Endometrium (tissue), 2 donors: ENCODE measurements around the gene ASMTL.
"Not testable (repeated sequence)": the region's sequence is repeated elsewhere in the genome, so short reads cannot be mapped to it uniquely, and the experiment has no call there.

Experiments
- FAIRE-seq: peaks from 2 replicates; lab custom pipeline; 2012; peaks lifted over from hg19 to GRCh38; lab: Jason Lieb, UNC
- donor health status: control.
- donor health status: control.

ASMTL gene, protein sequence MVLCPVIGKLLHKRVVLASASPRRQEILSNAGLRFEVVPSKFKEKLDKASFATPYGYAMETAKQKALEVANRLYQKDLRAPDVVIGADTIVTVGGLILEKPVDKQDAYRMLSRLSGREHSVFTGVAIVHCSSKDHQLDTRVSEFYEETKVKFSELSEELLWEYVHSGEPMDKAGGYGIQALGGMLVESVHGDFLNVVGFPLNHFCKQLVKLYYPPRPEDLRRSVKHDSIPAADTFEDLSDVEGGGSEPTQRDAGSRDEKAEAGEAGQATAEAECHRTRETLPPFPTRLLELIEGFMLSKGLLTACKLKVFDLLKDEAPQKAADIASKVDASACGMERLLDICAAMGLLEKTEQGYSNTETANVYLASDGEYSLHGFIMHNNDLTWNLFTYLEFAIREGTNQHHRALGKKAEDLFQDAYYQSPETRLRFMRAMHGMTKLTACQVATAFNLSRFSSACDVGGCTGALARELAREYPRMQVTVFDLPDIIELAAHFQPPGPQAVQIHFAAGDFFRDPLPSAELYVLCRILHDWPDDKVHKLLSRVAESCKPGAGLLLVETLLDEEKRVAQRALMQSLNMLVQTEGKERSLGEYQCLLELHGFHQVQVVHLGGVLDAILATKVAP

DNA sequence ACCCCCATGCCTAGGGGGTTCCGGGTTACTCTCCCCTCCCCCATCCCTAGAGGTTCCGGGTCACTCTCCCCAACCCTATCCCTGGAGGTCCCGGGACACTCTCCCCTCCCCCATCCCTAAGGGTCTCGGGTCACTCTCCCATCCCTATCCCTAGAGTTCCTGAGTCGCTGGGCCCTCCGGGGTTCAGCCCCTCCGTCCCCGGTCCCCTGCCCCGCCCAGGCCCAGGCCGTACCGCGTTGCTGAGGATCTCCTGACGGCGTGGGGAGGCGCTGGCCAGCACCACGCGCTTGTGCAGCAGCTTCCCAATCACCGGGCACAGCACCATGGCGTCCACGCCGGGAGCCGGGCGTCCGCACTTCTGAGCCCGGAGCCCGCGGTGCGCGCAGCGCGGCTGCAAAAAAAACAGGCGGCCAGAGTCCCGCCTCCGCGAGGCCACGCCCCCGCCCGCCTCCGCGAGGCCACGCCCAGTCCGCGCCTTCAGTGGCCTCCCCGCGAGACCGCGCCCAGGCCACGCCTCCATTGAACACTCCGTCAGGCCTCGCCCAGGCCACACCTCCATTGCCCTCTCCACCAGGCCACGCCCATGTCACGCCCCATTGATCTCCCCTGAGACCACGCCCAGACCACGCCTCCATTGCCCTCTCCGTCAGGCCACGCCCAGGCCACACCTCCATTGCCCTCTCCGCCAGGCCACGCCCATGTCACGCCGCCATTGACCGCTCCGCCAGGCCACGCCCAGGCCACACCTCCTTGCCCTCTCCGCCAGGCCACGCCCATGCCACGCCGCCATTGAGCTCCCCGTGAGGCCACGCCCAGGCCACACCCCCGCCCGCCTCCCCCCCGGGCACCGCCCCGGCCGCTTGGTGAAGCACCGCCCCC, at the start of gene ASMTL:
ASMTL (minus strand) TSS at position 394 of the 879 bp plus-strand sequence; CDS start at position 325, 69 bp downstream.
- FAIRE-seq: peak; percentile 72

- no peak for FAIRE-seq
Observed at GRCh38 chrX:1502241-1502640, 49.5 kb upstream of the ASMTL start.

DNA sequence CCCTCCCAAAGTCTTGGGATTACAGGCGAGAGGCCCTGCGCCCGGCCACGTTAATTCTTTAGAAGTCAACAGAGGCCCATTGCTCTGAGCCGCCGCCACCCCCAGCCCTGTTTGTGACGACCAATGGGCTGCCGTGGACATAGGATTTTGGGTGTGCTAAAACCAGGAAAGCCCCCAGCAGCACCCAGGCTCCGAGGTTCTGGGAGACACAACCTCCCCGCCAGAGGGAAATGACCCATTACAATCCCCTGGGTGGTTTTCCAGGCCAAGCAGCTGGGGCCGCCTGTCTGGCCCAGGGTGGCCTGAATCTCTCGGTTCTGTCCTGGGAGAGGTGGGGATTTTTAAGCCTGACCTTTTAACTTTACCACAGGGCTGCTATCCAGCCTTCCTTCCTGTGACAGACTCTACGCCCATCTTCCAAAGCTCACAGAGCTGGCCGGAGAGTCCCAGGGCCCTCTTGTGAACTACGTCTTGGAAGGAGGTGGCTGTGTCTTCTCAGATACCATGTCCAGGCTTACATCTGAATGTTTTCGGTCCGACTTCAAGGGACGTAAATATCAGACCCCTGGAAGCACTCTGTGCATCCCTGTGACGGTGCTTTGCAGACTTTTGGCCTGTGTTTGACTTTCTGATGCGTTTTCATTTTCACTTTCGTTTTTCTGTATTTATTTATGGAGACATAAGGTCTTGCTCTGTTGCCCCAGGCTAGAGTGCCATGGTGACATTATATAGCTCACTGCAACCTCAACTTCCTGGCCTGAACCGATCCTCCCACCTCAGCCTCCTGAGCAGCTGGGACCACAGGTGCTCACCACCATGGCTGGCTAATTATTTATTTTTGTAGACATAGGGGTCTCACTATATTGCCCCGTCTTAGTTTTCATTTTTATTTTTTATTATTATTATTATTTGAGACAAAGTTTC, 48.3 kb upstream of the ASMTL start:
- no peak for FAIRE-seq

DNA sequence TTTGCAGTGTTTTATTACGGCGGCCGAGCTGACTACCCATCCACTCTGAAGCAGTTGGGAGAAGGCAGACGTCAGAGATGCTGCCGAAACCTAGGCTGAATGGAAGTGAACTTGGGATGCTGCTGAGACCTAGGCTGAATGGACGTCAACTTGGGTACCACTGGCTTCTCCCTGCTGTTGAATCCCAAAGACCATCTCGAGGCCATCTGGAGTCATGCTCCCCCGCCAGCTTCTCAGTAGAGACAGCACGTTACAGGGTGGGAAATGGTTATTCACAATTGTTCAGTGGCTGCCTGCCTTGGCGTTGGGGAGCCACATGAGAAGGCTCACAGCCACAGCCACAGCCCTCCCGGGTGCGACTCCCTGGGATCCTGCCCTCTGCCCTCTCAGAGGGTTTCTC, 43.4 kb upstream of the ASMTL start:
- FAIRE-seq: no peak

- no peak for FAIRE-seq
Observed at GRCh38 chrX:1493877-1494510, 41.3 kb upstream of the ASMTL start.

DNA sequence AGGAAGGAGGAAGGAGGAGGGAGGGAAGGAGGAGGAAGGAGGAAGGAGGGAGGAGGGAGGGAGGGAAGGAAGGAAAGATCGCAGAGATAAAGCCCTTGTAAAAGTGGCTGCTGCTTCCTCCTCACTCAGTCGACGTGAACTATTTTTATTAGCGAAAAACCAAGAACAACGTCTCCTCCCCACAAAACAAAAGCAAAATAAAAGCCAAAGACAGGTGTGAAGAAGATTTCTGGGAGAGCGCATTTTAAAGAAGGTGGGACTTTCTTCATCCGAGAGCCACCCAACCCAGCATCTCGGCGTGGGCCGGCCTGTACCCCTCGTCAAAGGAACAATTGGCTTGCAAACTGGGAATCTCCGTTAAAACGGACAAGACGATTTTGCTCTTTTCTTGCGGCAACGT, 40.7 kb upstream of the ASMTL start:
- no peak for FAIRE-seq

DNA sequence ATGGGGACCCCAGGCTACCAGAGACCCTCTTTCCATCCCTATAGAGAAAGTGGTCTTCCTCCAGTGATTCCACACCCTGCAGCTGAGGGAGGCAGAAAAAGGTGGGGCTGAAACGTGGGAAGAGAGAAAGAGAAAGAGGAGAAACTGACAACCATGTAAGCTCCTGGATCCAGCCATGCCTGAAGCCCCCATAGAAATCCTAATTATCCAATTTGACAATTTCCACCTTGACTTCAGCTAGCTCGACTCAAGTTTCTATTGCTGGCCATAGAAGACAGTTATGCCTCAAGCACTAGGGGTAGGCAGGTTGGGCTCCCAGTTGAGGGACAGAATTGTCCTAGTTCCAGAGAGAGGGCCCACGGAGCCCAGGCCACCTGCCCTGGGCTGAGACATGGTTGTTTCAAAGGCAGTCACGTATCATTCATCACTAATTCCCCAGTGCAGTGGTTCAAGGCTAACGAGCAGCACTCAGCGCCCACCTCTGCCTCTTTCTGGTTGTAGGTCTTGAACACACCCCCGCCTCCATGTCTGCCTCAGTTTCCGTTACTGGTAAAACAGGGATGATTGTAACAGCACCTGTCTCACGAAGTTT, 39.8 kb upstream of the ASMTL start:
- no peak for FAIRE-seq

DNA sequence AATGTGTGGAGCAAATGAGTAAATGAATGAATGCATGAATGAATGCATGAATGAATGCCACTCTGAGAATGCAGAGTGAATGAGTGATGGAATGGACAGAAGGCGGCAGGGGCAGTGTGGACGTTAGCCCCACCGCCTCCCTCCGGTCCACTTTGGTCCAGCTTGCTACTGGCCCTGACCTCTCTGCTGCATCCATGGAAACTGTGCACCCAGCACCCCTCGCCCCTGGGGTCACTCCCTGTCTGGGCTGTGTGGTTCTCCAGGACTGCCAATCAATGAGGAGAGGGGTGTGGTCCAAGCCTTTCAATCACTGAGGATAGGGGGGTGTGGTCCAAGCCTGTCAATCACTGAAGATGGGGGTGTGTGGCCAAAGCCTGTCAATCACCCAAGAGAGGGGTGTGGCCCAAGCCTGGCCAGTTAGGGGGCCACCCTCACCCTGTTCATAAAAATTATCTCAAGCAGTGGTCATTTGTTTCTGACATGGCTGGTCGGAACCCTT, 39.2 kb upstream of the ASMTL start:
- no peak for FAIRE-seq

GRCh38 chrX:1491248-1491647, 38.5 kb upstream of the ASMTL start:
- FAIRE-seq: not testable (repeated sequence)

GRCh38 chrX:1490723-1491122, 38.0 kb upstream of the ASMTL start:
- not testable (repeated sequence) for FAIRE-seq

GRCh38 chrX:1489354-1489753, 36.6 kb upstream of the ASMTL start:
- not testable (repeated sequence) for FAIRE-seq

GRCh38 chrX:1488745-1489144, 36.0 kb upstream of the ASMTL start:
- no peak for FAIRE-seq

- FAIRE-seq: no peak
Observed at GRCh38 chrX:1488141-1488540, 35.4 kb upstream of the ASMTL start.

- FAIRE-seq: no peak
Observed at GRCh38 chrX:1487401-1487800, 34.7 kb upstream of the ASMTL start.

- no peak for FAIRE-seq
Observed at GRCh38 chrX:1486749-1487361, 34.1 kb upstream of the ASMTL start.

GRCh38 chrX:1486177-1486576, 33.5 kb upstream of the ASMTL start:
- no peak for FAIRE-seq

DNA sequence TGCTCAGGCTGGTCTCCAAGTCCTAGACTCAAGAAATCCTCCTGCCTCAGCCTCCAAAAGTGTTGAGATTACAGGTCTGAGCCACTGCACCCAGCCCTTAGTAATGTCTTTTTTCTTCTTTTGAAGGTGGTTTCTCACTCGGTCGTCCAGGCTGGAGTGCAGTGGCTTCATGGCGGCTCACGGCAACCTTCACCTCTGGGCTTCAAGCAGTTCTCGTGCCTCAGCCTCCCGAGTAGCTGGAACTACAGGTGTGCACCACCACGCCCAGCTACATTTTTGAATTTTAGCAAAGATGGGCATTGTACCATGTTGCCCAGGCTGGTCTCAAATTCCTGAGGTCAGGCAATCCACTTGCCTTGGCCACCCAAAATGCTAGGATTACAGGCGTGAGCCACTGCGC, 32.3 kb upstream of the ASMTL start:
- no peak for FAIRE-seq

- FAIRE-seq: no peak
Observed at GRCh38 chrX:1484638-1485019, 31.9 kb upstream of the ASMTL start.

DNA sequence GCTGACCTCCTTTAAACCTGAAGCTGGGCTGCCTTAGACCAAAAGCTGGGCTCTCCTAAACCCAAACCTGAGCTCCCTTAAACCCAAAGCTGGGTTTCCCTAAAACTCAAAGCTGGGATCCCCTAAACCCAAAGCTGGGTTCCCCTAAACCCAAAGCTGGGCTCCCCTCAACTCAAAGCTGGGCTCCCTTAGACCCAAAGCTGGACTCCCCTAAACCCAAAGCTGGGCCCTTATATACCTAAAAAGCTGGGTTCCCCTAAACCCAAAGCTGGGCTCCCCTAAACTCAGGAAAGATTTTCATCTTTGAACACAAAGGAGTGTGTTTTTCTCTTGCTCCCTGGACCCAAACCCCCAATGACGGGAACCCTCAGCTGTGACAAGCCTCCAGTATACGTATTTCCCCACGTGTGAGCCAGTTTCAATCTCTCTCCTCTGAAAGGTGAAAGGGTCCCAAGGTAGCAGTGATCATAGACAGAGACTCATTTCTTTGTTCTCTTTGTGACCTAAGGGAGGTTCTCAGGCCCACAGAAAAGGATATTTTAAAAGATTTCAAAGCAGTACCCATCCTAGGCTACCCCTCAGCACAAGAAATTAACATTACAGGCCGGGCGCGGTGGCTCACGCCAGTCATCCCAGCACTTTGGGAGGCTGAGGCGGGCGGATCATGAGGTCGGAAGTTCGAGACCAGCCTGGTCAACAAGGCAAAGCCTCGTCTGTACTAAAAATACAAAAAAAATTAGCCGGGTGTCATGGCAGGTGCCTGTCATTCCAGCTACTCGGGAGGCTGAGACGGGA, 31.3 kb upstream of the ASMTL start:
- no peak for FAIRE-seq
